ENCODE results near the gene ITFG1.
"Not testable (repeated sequence)": the region's sequence is repeated elsewhere in the genome, so short reads cannot be mapped to it uniquely, and the experiment has no call there.

ITFG1 gene

GRCh38 chr16:47408491-47408890 is 52.4 kb downstream of the ITFG1 start:
- no peak for DNase-seq

- no peak for DNase-seq
Measured at GRCh38 chr16:47395733-47396498, 64.9 kb downstream of the ITFG1 start.

GRCh38 chr16:47392081-47392480 is 68.8 kb downstream of the ITFG1 start:
- DNase-seq: no peak

GRCh38 chr16:47388705-47389104 is 72.2 kb downstream of the ITFG1 start:
- DNase-seq: no peak

GRCh38 chr16:47387026-47387734 is 73.7 kb downstream of the ITFG1 start:
- no peak for DNase-seq

- no peak for DNase-seq
Measured at GRCh38 chr16:47386201-47386718, 74.6 kb downstream of the ITFG1 start.

GRCh38 chr16:47382362-47382761 is 78.5 kb downstream of the ITFG1 start:
- DNase-seq: no peak

GRCh38 chr16:47377154-47377553 is 83.7 kb downstream of the ITFG1 start:
- no peak for DNase-seq

GRCh38 chr16:47375423-47375822 is 85.4 kb downstream of the ITFG1 start:
- no peak for DNase-seq

- no peak for DNase-seq
Measured at GRCh38 chr16:47374629-47375028, 86.2 kb downstream of the ITFG1 start.

GRCh38 chr16:47371271-47372014 is 89.4 kb downstream of the ITFG1 start:
- no peak for DNase-seq

GRCh38 chr16:47370536-47370935 is 90.3 kb downstream of the ITFG1 start:
- DNase-seq: no peak

GRCh38 chr16:47366228-47366627 is 94.6 kb downstream of the ITFG1 start:
- DNase-seq: no peak

- no peak for DNase-seq
Measured at GRCh38 chr16:47363761-47364160, 97.1 kb downstream of the ITFG1 start.

GRCh38 chr16:47359478-47359877 is 101.4 kb downstream of the ITFG1 start:
- no peak for DNase-seq

GRCh38 chr16:47358816-47359215 is 102.0 kb downstream of the ITFG1 start:
- DNase-seq: no peak

GRCh38 chr16:47349029-47349428 is 111.8 kb downstream of the ITFG1 start:
- DNase-seq: not testable (repeated sequence)

GRCh38 chr16:47347021-47347696 is 113.7 kb downstream of the ITFG1 start:
- not testable (repeated sequence) for DNase-seq

- no peak for DNase-seq
Measured at GRCh38 chr16:47342055-47342454, 118.8 kb downstream of the ITFG1 start.

GRCh38 chr16:47330562-47330961 is 130.3 kb downstream of the ITFG1 start:
- not testable (repeated sequence) for DNase-seq

GRCh38 chr16:47324309-47324708 is 136.6 kb downstream of the ITFG1 start:
- not testable (repeated sequence) for DNase-seq

- DNase-seq: no peak
Measured at GRCh38 chr16:47323241-47323640, 137.6 kb downstream of the ITFG1 start.

Measured in activated naive CD4-positive, alpha-beta T cell (primary cell).